Osteoblast (primary cell): Measurements from ENCODE around the gene CHD9. TPM values are rescaled to one million over a fixed set of nuclear protein-coding genes. Genes with fewer than 3 reads are reported as not detected.
"Not testable (repeated sequence)": the region's sequence is repeated elsewhere in the genome, so short reads cannot be mapped to it uniquely, and the experiment has no call there.

ENCODE experiments used
- DNase-seq: peaks from one replicate; pipeline ENCODE4 v3.0.0; 2011; ENCODE audit warnings: low spot score, mixed read lengths; ENCODE audit not compliant: insufficient read length; ENCODE audit errors: missing footprints
- H2AFZ ChIP-seq: 2 replicates; pipeline ENCODE4 v1.6.0; 2011; ENCODE audit warnings: mild to moderate bottlenecking, low read length
- H3K27ac ChIP-seq: 2 replicates; pipeline ENCODE4 v1.5.1; 2011; ENCODE audit warnings: mild to moderate bottlenecking, low read depth, low read length, moderate library complexity
- H3K27me3 ChIP-seq: 2 replicates; pipeline ENCODE4 v1.6.0; 2012; ENCODE audit warnings: mild to moderate bottlenecking, control low read depth, inconsistent platforms, low read length, moderate library complexity; ENCODE audit not compliant: insufficient read depth
- H3K36me3 ChIP-seq: 2 replicates; pipeline ENCODE4 v1.5.1; 2011; ENCODE audit warnings: mild to moderate bottlenecking, low read length, control low read depth, moderate library complexity; ENCODE audit not compliant: insufficient read depth
- H3K4me1 ChIP-seq: 2 replicates; pipeline ENCODE4 v1.5.1; 2011; ENCODE audit warnings: mild to moderate bottlenecking, low read length, control low read depth, moderate library complexity; ENCODE audit not compliant: insufficient read depth
- H3K4me2 ChIP-seq: 2 replicates; pipeline ENCODE4 v1.6.0; 2011; ENCODE audit warnings: mild to moderate bottlenecking, low read length; ENCODE audit not compliant: insufficient read depth
- H3K4me3 ChIP-seq: fragments of 200-600 bp; sonication (generic); 3 replicates; pipeline ENCODE4 v1.5.1; 2012; ENCODE audit warnings: mild to moderate bottlenecking, low read length, inconsistent platforms; ENCODE audit not compliant: insufficient read depth
- H3K79me2 ChIP-seq: 2 replicates; pipeline ENCODE4 v1.6.0; 2012; ENCODE audit warnings: mild to moderate bottlenecking, low read length, control low read depth, inconsistent platforms; ENCODE audit not compliant: insufficient read depth
- H3K9me3 ChIP-seq: 2 replicates; pipeline ENCODE4 v1.5.1; 2011; ENCODE audit warnings: low read depth, low read length, control low read depth
- H4K20me1 ChIP-seq: 2 replicates; pipeline ENCODE4 v1.6.0; 2012; ENCODE audit warnings: mild to moderate bottlenecking, low read length, control low read depth; ENCODE audit not compliant: insufficient read depth
- CTCF ChIP-seq: IDR thresholded peaks from 2 replicates; pipeline ENCODE4 v1.5.1; 2011; ENCODE audit warnings: mild to moderate bottlenecking, low read depth, low read length, moderate library complexity; ENCODE audit errors: extremely low read depth
- total RNA-seq: library from RNA; depleted of rRNA; stranded (reverse); fragments of >200 nt; gene quantifications from 2 replicates; pipeline ENCODE4 v1.2.3, GENCODE V29; 2012

Gene CHD9
- total RNA-seq, 1 donor = 83.6 TPM

DNA sequence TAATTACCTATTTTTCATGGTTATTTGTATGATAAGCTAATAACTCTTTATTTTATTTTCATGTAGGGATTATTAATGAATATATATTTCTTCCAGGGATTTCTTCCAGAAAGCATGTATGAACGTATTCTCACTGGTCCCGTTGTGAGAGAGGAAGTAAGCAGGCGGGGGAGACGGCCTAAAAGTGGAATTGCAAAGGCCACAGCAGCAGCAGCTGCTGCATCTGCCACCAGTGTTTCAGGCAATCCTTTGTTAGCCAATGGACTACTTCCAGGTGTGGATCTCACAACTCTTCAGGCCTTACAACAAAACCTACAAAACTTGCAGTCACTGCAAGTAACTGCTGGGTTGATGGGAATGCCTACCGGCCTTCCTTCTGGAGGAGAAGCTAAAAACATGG lies 269.1 kb downstream of the CHD9 start:
- Histone ChIP-seq H3K4me1 (no peaks in the 10 kb centered on the region), H3K9me3 (no peaks in the 10 kb centered on the region), H4K20me1 (peaks cover 2% of the 10 kb centered on the region), H2AFZ (no peak overlapping the region), H3K4me3 (no peak overlapping the region), H3K27ac (no peak overlapping the region), H3K36me3 (peaks cover 50% of the 10 kb centered on the region), H3K79me2 (no peaks in the 10 kb centered on the region), H3K27me3 (no peaks in the 10 kb centered on the region), H3K4me2 (no peak overlapping the region)
- TF ChIP-seq CTCF = no peak
- DNase-seq = no peak

DNA sequence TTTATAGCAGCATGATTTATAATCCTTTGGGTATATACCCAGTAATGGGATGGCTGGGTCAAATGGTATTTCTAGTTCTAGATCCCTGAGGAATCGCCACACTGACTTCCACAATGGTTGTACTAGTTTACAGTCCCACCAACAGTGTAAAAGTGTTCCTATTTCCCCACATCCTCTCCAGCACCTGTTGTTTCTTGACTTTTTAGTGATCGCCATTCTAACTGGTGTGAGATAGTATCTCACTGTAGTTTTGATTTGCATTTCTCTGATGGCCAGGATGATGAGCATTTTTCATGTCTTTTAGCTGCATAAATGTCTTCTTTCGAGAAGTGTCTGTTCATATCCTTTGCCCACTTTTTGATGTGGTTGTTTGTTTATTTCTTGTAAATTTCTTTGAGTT lies 276.2 kb downstream of the CHD9 start:
- not testable (repeated sequence) for H3K4me3 ChIP-seq, H3K36me3 ChIP-seq, DNase-seq, H4K20me1 ChIP-seq, H3K79me2 ChIP-seq, H3K27ac ChIP-seq, H3K9me3 ChIP-seq, H2AFZ ChIP-seq, H3K4me2 ChIP-seq, H3K4me1 ChIP-seq, H3K27me3 ChIP-seq

- Histone ChIP-seq H3K9me3 (no peaks in the 10 kb centered on the region), H3K4me3 (no peak overlapping the region), H3K79me2 (no peaks in the 10 kb centered on the region), H2AFZ (no peak overlapping the region), H3K4me1 (no peaks in the 10 kb centered on the region), H3K27me3 (no peaks in the 10 kb centered on the region), H4K20me1 (no peaks in the 10 kb centered on the region), H3K4me2 (no peak overlapping the region), H3K27ac (no peak overlapping the region), H3K36me3 (no peaks in the 10 kb centered on the region)
- TF ChIP-seq CTCF = no peak
- DNase-seq = no peak
Measured at GRCh38 chr16:53334581-53334980, 279.8 kb downstream of the CHD9 start.

GRCh38 chr16:53337294-53337693 lies 282.5 kb downstream of the CHD9 start:
- no peaks in the 10 kb centered on the region for H4K20me1 ChIP-seq
- no peak for TF ChIP-seq CTCF
- H3K27me3 ChIP-seq = no peaks in the 10 kb centered on the region
- no peak for DNase-seq
- H2AFZ ChIP-seq = no peak overlapping the region
- no peaks in the 10 kb centered on the region for H3K79me2 ChIP-seq
- H3K4me1 ChIP-seq = no peaks in the 10 kb centered on the region
- H3K4me3 ChIP-seq = no peak overlapping the region
- no peaks in the 10 kb centered on the region for H3K36me3 ChIP-seq
- no peaks in the 10 kb centered on the region for H3K9me3 ChIP-seq
- H3K4me2 ChIP-seq = no peak overlapping the region
- H3K27ac ChIP-seq = no peak overlapping the region

GRCh38 chr16:53341792-53342191 lies 287.0 kb downstream of the CHD9 start:
- TF ChIP-seq CTCF = no peak

More at GRCh38 chr16:53341792-53342191, 287.0 kb downstream of the CHD9 start:
- no peak overlapping the region for H3K4me2 ChIP-seq
- H4K20me1 ChIP-seq = no peaks in the 10 kb centered on the region
- no peak overlapping the region for H2AFZ ChIP-seq
- H3K4me3 ChIP-seq = no peak overlapping the region
- no peak for DNase-seq
- no peaks in the 10 kb centered on the region for H3K36me3 ChIP-seq
- H3K27me3 ChIP-seq = no peaks in the 10 kb centered on the region
- no peaks in the 10 kb centered on the region for H3K79me2 ChIP-seq
- H3K4me1 ChIP-seq = no peaks in the 10 kb centered on the region
- no peak overlapping the region for H3K27ac ChIP-seq
- H3K9me3 ChIP-seq = no peaks in the 10 kb centered on the region
